HK-2 (cell line): Measurements from ENCODE around the gene RNF217.
"Not testable (repeated sequence)": the region's sequence is repeated elsewhere in the genome, so short reads cannot be mapped to it uniquely, and the experiment has no call there.

ENCODE experiments used
- DNase-seq: peaks from one replicate; pipeline ENCODE4 v3.0.0-alpha.2; 2018; ENCODE audit not compliant: unreplicated experiment

RNF217 gene

GRCh38 chr6:125013938-125014660 lies 51.9 kb downstream of the RNF217 start:
- no peak for DNase-seq

- no peak for DNase-seq
Observed at GRCh38 chr6:125014661-125014957, 52.4 kb downstream of the RNF217 start.

DNA sequence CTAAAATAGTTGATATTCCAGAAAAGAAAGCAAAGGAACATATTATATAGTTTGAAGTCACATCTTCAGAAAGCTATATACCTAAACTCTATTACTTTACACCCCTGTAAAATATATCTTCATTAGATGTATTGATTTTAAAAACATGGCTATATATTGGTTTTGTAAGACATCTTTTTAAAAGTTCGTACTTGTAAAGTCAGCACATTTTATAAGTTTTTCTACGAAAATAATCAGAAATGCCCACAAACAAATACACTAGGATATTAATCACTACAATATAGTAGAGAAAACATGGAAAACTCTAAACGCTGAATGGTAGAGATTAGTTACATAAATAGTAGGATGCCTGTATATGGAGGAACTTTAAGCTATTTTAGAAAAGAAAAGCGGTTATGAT lies 52.9 kb downstream of the RNF217 start:
- DNase-seq, result no peak

DNA sequence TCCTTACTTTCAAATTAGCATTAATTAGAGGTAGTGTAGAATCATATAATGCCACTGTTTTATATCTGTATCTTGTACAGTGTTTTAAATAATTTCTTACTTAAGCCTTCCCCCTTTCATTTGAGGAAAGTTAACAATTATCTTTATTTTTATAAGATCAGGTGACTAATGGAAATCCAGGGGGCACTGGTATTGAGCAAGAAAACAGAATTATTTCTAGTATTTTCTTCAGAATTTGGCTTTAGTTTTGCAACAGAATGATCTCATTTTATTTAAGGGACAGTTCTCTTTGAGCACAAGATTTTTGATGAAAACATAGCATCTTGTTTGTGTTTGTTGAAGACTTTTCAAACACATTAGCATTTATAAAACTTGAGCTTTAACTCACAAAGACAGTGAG lies 55.9 kb downstream of the RNF217 start:
- no peak for DNase-seq

DNA sequence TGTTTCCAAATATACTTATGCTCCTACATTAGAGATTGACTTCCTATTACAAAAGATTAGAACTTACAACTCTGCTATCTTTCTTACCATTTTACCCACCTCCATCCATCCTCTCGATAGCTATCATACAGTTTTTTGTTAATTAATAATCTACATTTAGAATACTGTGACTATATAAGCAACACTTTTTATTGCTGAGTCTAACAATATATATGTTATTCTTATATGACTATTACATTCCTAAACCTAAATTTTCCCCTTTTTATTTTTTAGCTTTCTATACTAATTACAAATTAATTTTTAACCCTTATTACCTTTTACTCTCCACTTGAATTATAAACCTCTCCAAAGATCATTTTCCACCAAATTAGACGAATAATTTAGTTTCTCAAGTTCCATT lies 57.0 kb downstream of the RNF217 start:
- DNase-seq, result no peak

GRCh38 chr6:125019918-125020317 lies 57.7 kb downstream of the RNF217 start:
- no peak for DNase-seq

- no peak for DNase-seq
Observed at GRCh38 chr6:125020385-125020784, 58.1 kb downstream of the RNF217 start.

GRCh38 chr6:125022391-125022989 lies 60.3 kb downstream of the RNF217 start:
- no peak for DNase-seq

GRCh38 chr6:125025164-125025854 lies 63.1 kb downstream of the RNF217 start:
- DNase-seq, result no peak

GRCh38 chr6:125027287-125027686 lies 65.0 kb downstream of the RNF217 start:
- no peak for DNase-seq

- no peak for DNase-seq
Observed at GRCh38 chr6:125030969-125031368, 68.7 kb downstream of the RNF217 start.

- no peak for DNase-seq
Observed at GRCh38 chr6:125031385-125031784, 69.1 kb downstream of the RNF217 start.

- DNase-seq, result not testable (repeated sequence)
Observed at GRCh38 chr6:125034929-125035328, 72.7 kb downstream of the RNF217 start.

DNA sequence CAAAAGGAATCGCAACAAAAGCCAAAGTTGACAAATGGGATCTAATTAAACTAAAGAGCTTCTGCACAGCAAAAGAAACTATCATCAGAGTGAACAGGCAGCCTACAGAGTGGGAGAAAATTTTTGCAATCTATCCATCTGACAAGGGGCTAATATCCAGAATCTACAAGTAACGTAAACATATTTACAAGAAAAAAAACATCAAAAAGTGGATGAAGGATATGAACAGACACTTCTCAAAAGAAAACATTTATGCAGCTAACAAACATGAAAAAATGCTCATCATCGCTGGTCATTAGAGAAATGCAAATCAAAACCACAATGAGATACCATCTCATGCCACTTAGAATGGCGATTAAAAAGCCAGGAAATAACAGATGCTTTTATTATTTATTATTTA lies 74.2 kb downstream of the RNF217 start:
- DNase-seq, result not testable (repeated sequence)

DNA sequence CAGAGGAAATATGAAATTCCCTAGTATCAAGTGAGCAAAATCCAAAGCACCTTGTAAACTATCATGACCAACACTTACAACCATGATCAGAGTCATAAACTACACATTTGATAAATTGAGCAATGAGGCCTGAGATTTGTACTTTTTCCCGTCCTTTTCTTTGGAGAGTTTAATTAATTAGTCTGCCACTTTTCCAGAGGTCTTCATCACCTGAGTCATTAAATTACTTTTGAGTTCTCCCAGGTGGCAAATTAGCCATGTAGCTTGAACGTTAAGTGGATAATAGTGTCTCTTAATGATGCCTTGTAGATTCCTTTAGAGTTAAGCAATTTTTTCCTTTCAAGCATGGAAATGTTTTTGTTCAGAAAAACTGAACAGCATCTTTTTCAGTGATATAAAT lies 75.6 kb downstream of the RNF217 start:
- DNase-seq, result no peak

DNA sequence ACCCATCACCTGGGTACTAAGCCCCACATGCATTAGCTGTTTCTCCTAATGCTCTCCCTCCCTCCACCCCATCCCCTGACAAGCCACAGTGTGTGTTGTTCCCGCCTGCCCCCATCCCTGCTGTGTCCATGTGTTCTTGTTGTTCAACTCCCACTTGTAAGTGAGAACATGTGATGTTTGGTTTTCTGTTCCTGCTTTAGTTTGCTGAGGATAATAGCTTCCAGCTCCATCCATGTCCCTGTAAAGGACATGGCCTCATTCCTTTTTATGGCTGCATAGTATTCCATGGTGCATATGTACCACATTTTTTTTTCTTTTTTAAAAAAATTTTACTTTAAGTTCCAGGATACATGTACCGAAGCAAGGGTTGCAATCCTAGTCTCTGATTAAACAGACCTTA lies 76.7 kb downstream of the RNF217 start:
- no peak for DNase-seq

GRCh38 chr6:125041740-125042459 lies 79.7 kb downstream of the RNF217 start:
- no peak for DNase-seq

GRCh38 chr6:125044066-125044465 lies 81.8 kb downstream of the RNF217 start:
- DNase-seq, result no peak

DNA sequence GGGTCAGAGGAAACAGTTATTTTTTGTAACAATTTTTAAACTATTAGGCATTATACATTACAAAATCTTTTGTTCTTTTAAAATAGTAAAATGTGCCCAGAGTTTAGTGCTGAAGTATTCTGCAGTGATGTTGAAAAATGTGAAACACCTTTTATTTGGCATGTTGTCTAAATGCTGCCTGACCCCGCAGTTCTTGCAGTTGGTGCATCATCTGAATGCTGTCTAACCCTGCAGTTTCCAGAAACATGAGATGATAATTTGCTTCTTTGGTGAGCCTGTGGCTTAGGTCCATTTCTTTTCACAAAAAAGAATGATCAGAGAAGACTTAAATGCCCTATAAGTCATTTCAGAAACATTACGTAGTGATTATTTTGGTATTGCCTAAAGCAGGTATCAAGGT lies 82.4 kb downstream of the RNF217 start:
- DNase-seq, result no peak

DNA sequence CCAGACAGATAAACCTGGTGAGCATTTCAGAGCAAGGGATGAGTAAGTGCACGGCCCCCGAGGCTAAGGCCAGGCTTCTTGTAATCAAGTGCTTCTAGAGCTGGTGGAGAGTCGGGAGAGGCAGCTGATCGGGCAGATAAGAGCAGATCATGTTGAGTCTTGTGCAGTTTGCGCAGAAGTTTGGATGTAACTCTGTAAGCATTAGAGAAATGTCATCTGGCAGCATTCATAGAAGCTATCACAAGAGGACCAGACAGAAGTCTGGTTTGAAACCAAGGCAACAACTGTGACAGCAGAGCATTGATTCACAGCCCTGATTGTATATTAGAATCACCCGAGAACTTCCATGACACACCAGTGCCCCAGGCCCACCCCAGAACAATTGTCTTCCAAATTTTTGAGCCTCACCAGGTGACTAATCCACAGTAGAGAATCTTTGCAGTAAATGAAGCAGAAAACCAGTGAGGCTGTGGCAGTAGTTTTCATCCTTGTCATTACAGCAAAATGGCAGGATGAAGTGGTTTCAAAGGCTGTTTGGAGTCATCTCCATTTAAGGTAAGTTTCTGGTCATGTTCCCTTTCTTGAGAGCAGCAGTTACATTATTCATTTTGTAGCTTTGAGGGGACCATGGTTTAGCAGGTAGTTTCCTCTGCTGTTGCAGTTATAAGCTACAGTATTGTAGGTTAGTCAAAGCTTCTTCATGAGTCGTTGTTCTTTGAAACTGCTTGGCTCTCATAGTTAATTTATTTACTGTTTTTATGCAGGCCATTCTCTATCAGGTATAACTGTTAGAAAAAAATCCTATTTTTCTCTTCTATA lies 84.1 kb downstream of the RNF217 start:
- no peak for DNase-seq

GRCh38 chr6:125048274-125048673 lies 86.0 kb downstream of the RNF217 start:
- DNase-seq, result no peak
